A673 (cell line): Measurements from ENCODE around the gene PELI2. TPM values are rescaled to one million over a fixed set of nuclear protein-coding genes. Genes with fewer than 3 reads are reported as not detected.

Source experiments
- BruUV-seq: library from RNA; stranded (reverse); fragments of 400-500 nt; replicated peaks from 2 replicates; lab custom pipeline; 2021; lab: Mats Ljungman, UMichigan
- CTCF ChIA-PET: fragments of 300-600 bp; sonication (Branson Sonifier 250); formaldehyde crosslinking; loops from one replicate; lab custom pipeline; 2022; ENCODE audit warnings: antibody characterized with exemption; lab: Charles Lee
- POLR2A ChIA-PET: fragments of 300-600 bp; sonication (Branson Sonifier 250); formaldehyde crosslinking; loops from one replicate; lab custom pipeline; 2022; ENCODE audit warnings: antibody characterized with exemption; ENCODE audit not compliant: low non-redundant PET; lab: Charles Lee
- DNase-seq: peaks from one replicate; pipeline ENCODE4 v3.0.0-alpha.2; 2015; ENCODE audit warnings: low spot score
- H3K27ac ChIP-seq: fragments of 200-600 bp; sonication (generic); 2 replicates; pipeline ENCODE4 v1.5.1; 2016; ENCODE audit warnings: mixed run types, low read depth, mild to moderate bottlenecking, mixed read lengths, antibody characterized with exemption, low read length; ENCODE audit not compliant: poor library complexity, severe bottlenecking
- H3K27me3 ChIP-seq: fragments of 200-600 bp; sonication (generic); replicated peaks from 2 replicates; pipeline ENCODE4 v1.6.1; 2017; ENCODE audit warnings: mixed run types, low read depth, mild to moderate bottlenecking, mixed read lengths, antibody characterized with exemption, low read length; ENCODE audit not compliant: insufficient read depth, poor library complexity
- H3K36me3 ChIP-seq: fragments of 200-600 bp; sonication (generic); 2 replicates; pipeline ENCODE4 v1.6.1; 2016; ENCODE audit warnings: mixed run types, mild to moderate bottlenecking, mixed read lengths, antibody characterized with exemption, low read length; ENCODE audit not compliant: insufficient read depth, poor library complexity, severe bottlenecking
- H3K4me1 ChIP-seq: fragments of 200-600 bp; sonication (generic); 2 replicates; pipeline ENCODE4 v1.6.1; 2017; ENCODE audit warnings: mixed run types, mild to moderate bottlenecking, mixed read lengths, antibody characterized with exemption, low read length; ENCODE audit not compliant: insufficient read depth, poor library complexity, severe bottlenecking
- H3K4me3 ChIP-seq: fragments of 200-600 bp; sonication (generic); 2 replicates; pipeline ENCODE4 v1.5.1; 2016; ENCODE audit warnings: low read depth, mixed run types, mild to moderate bottlenecking, mixed read lengths, low read length; ENCODE audit not compliant: poor library complexity, severe bottlenecking
- H3K9me3 ChIP-seq: fragments of 200-600 bp; sonication (generic); 2 replicates; pipeline ENCODE4 v1.6.1; 2016; ENCODE audit warnings: mixed run types, low read depth, mild to moderate bottlenecking, mixed read lengths, antibody characterized with exemption, low read length; ENCODE audit not compliant: poor library complexity, severe bottlenecking
- EZH2 ChIP-seq: fragments of 200-600 bp; sonication (generic); IDR thresholded peaks from 2 replicates; pipeline ENCODE4 v1.6.1; 2017; ENCODE audit warnings: borderline replicate concordance, low read depth, mild to moderate bottlenecking, mixed read lengths, antibody characterized with exemption, low read length; ENCODE audit not compliant: poor library complexity, severe bottlenecking
- intact Hi-C: fragments of 100-400 bp; cut with micrococcal nuclease; formaldehyde crosslinking; loops from one replicate; pipeline ENCODE4 v1.10.0; 2022; ENCODE audit not compliant: unreplicated experiment
- total RNA-seq: library from RNA; stranded (reverse); gene quantifications from 2 replicates; pipeline ENCODE4 v1.2.3, GENCODE V29; 2021
- TF ChIP-seq, protein P1 (sequence below): fragments of 300-800, 200-600 bp; sonication (generic); conservative IDR thresholded peaks from 2 replicates; pipeline ENCODE4 v1.5.1; 2017; ENCODE audit warnings: low read depth, mild to moderate bottlenecking, antibody characterized with exemption, low read length, moderate library complexity, mixed read lengths

Gene PELI2
- total RNA-seq, 1 experiment from 2014 or later, result 5.5 TPM

DNA sequence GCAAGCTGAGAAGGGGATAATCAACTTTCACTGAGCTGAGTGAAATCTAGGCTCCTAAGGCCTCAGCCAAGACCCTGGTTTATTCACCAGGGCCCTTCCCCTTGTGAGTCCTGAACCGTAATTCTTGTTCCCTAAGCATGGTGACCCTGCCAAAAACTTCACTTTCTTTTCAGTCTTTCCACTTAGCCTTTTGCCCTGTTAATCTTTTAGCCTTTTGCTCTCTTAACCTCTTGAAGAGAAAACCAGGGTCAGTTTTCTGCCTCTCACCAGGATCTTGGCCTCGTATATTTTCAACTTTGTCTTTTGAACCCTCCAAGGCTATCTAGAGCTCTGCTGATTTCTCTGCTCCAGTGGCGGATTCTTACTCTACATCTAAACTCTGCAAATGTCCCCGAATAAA is 191.0 kb downstream of the PELI2 start:
- H3K27me3 ChIP-seq, result no peaks in the 10 kb centered on the region
- H3K4me3 ChIP-seq, result no peak overlapping the region
- no peaks in the 10 kb centered on the region for H3K4me1 ChIP-seq
- ChIA-PET CTCF (no interaction called here), POLR2A (no interaction called here)
- no peak overlapping the region for H3K27ac ChIP-seq
- no peak for DNase-seq
- no TSS peak for BruUV-seq
- TF ChIP-seq, protein P1, sequence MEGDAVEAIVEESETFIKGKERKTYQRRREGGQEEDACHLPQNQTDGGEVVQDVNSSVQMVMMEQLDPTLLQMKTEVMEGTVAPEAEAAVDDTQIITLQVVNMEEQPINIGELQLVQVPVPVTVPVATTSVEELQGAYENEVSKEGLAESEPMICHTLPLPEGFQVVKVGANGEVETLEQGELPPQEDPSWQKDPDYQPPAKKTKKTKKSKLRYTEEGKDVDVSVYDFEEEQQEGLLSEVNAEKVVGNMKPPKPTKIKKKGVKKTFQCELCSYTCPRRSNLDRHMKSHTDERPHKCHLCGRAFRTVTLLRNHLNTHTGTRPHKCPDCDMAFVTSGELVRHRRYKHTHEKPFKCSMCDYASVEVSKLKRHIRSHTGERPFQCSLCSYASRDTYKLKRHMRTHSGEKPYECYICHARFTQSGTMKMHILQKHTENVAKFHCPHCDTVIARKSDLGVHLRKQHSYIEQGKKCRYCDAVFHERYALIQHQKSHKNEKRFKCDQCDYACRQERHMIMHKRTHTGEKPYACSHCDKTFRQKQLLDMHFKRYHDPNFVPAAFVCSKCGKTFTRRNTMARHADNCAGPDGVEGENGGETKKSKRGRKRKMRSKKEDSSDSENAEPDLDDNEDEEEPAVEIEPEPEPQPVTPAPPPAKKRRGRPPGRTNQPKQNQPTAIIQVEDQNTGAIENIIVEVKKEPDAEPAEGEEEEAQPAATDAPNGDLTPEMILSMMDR, result no peak
- TF ChIP-seq EZH2, result no peak
- H3K36me3 ChIP-seq, result no peaks in the 10 kb centered on the region
- H3K9me3 ChIP-seq, result no peaks in the 10 kb centered on the region
- intact Hi-C loops, result no loop called here

DNA sequence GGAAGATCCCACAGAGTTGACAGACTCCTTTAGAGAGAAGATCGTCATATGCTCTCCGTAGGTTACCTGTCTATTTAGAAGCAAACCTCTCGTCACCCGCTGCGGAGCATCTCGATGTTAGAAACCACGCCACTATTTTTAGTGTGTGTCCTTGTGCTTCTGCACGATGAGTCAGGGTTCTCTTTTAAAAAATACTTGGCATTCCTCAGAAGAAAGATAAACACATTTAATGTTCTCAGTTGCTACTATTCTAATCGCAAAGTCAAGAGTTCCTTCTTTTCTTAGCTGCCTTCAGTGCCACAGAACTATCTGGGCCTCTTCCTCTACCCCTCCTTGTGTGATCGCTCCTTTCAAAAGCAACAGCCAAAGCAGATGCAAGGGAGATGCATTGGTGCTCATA is 192.4 kb downstream of the PELI2 start:
- CTCF ChIA-PET, result no interaction called here
- TF ChIP-seq EZH2, result no peak
- TF ChIP-seq, protein P1, result no peak

DNA sequence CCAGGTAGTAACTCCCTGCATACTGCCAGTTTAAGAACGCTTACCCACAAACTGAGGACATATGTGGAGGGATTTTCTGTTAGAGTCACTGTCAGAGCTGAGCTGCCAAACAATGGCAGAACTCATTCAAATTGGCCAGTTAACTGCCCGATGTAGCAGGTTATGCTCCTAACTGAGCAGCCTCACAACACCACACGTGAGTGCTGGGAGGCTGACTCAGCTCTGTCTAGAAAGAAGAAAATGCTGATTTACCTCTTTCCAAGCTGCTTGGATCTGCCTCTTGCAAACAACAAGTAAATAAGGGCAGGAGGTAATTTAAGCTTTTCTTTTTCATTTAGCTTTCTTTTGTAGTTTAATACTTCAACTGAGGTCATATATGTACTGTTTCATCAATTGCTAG is 195.6 kb downstream of the PELI2 start:
- no peaks in the 10 kb centered on the region for H3K27me3 ChIP-seq
- H3K36me3 ChIP-seq, result no peaks in the 10 kb centered on the region
- H3K9me3 ChIP-seq, result no peaks in the 10 kb centered on the region
- H3K4me3 ChIP-seq, result no peak overlapping the region
- no peak overlapping the region for H3K27ac ChIP-seq
- ChIA-PET POLR2A (no interaction called here), CTCF (no interaction called here)
- no peak for DNase-seq
- H3K4me1 ChIP-seq, result no peaks in the 10 kb centered on the region
- TF ChIP-seq, protein P1, result no peak
- no peak for TF ChIP-seq EZH2
- intact Hi-C loops, result no loop called here
- BruUV-seq, result no TSS peak

More for the DNA sequence above, 192.4 kb downstream of the PELI2 start:
- Histone ChIP-seq H3K4me3 (no peak overlapping the region), H3K4me1 (no peaks in the 10 kb centered on the region), H3K9me3 (no peaks in the 10 kb centered on the region), H3K27me3 (no peaks in the 10 kb centered on the region), H3K27ac (no peak overlapping the region), H3K36me3 (no peaks in the 10 kb centered on the region)
- POLR2A ChIA-PET, result no interaction called here
- DNase-seq, result no peak
- intact Hi-C loops, result no loop called here
- BruUV-seq, result no TSS peak
